Activated T-cell treated with anti-CD3 and anti-CD28 coated beads for 4 hours (primary cell): ENCODE measurements around the gene MGMT.
A peak's percentile ranks its signal among the peaks of the same experiment; 100 is the strongest.
"Not testable (repeated sequence)": the region's sequence is repeated elsewhere in the genome, so short reads cannot be mapped to it uniquely, and the experiment has no call there.

Experiments
- DNase-seq: peaks from one replicate; pipeline ENCODE4 v3.0.0-alpha.2; 2020

The MGMT gene

GRCh38 chr10:129466703-129467358 lies at the start of gene MGMT:
Gene MGMT, plus strand, starts transcription at chr10:129467241.
- DNase-seq = peak; percentile 99

- DNase-seq = no peak
These were observed 49.2 kb upstream of the MGMT start for GRCh38 chr10:129417870-129418269.

- DNase-seq = no peak
These were observed 48.4 kb upstream of the MGMT start for GRCh38 chr10:129418496-129419225.

- DNase-seq = no peak
These were observed 47.6 kb upstream of the MGMT start for GRCh38 chr10:129419397-129419796.

- no peak for DNase-seq
These were observed 45.5 kb upstream of the MGMT start for GRCh38 chr10:129421399-129422010.

- DNase-seq = no peak
These were observed 42.1 kb upstream of the MGMT start for GRCh38 chr10:129424978-129425377.

- DNase-seq = no peak
These were observed 40.4 kb upstream of the MGMT start for GRCh38 chr10:129426606-129427005.

- no peak for DNase-seq
These were observed 33.8 kb upstream of the MGMT start for GRCh38 chr10:129433266-129433665.

- DNase-seq = not testable (repeated sequence)
These were observed 31.3 kb upstream of the MGMT start for GRCh38 chr10:129435724-129436123.

GRCh38 chr10:129438024-129438423 lies 29.0 kb upstream of the MGMT start:
- no peak for DNase-seq

- DNase-seq = no peak
These were observed 26.8 kb upstream of the MGMT start for GRCh38 chr10:129440247-129440646.

GRCh38 chr10:129440722-129441316 lies 26.2 kb upstream of the MGMT start:
- DNase-seq = no peak

GRCh38 chr10:129441372-129442009 lies 25.6 kb upstream of the MGMT start:
- DNase-seq = no peak

- no peak for DNase-seq
These were observed 24.2 kb upstream of the MGMT start for GRCh38 chr10:129442866-129443265.

GRCh38 chr10:129444359-129444758 lies 22.7 kb upstream of the MGMT start:
- no peak for DNase-seq

GRCh38 chr10:129445436-129446182 lies 21.4 kb upstream of the MGMT start:
- no peak for DNase-seq

- no peak for DNase-seq
These were observed 20.9 kb upstream of the MGMT start for GRCh38 chr10:129446183-129446581.

GRCh38 chr10:129447486-129447885 lies 19.6 kb upstream of the MGMT start:
- no peak for DNase-seq

- DNase-seq = no peak
These were observed 19.0 kb upstream of the MGMT start for GRCh38 chr10:129448086-129448485.

GRCh38 chr10:129448539-129448938 lies 18.5 kb upstream of the MGMT start:
- DNase-seq = no peak

- no peak for DNase-seq
These were observed 17.1 kb upstream of the MGMT start for GRCh38 chr10:129449893-129450292.

GRCh38 chr10:129450391-129450790 lies 16.6 kb upstream of the MGMT start:
- no peak for DNase-seq

GRCh38 chr10:129455625-129456024 lies 11.4 kb upstream of the MGMT start:
- DNase-seq = no peak
